GM21528 (cell line): Measurements from ENCODE around the gene MPDU1.

Experiments
- ATAC-seq: cut with Tn5 transposase; IDR thresholded peaks from one replicate; pipeline ENCODE4 v1.9.1; 2021; ENCODE audit warnings: mild to moderate bottlenecking, moderate library complexity; ENCODE audit not compliant: unreplicated experiment, low FRiP score

Gene MPDU1

GRCh38 chr17:7583253-7584109, at the start of gene MPDU1:
Gene MPDU1 (plus strand): TSS chr17:7583852. CDS start chr17:7583863, 11 bp downstream.
- ATAC-seq, result peak; percentile 68

GRCh38 chr17:7538050-7538449, 45.6 kb upstream of the MPDU1 start:
- no peak for ATAC-seq

DNA sequence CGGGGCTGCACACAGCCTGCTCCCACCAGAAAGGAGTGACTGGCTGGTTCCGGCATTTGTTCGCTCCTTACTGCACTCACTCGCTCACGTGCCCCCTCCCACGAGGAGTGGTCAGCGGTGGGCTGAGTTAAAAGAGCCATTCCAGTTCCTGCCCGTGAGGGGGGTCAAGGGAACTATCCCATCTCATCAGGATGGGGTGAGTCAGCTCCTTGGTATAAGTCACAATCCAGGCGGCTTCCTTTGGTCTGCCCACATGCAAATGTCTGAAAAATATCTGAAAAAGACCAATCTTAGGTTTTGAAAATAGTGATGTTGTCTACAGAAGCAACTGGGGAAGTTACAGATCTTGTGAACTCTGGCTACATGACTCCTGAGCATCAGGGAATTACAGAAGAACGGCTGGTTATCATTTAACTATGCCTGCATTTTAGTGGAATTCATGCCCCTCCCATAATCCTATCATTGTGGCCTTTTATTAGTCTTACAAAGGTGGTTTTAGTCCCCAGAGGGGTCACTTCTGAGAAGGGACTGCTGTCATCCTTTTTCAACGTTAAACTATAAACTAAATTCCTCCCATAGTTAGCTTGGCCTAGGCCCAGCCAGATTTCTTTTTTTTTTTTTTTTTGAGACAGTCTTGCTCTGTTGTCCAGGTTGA, 44.6 kb upstream of the MPDU1 start:
- ATAC-seq, result no peak

DNA sequence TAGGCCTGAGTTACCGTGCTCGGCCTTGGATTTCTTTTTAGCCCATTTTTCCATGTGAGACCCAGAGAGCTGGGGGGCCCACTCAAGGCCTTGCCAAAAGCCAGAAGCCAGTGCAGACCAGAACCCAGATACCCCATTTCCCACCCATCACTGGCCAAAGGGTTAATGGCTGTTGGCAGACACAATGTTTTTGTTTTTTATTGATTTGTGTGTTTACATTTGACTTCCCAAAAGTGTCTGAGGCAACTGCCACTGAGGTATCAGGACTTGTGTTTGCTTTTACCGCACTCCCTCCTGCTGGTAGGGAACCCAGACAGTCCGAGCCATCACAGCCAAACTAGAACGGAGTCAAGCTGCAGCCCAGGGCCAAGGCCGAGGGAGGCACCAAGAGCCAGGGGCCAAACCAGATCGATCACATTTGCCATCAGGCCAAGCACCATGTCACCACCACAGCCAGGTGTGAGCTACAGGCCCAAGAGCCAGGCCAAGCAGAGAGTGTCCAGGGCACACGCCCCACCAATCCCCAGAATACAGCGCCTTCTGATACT, 42.5 kb upstream of the MPDU1 start:
- ATAC-seq, result no peak

GRCh38 chr17:7544911-7545310, 38.7 kb upstream of the MPDU1 start:
- ATAC-seq, result no peak

GRCh38 chr17:7548585-7549400, 34.9 kb upstream of the MPDU1 start, which contains the start of gene TNFSF12:
Gene TNFSF12 (plus strand): TSS chr17:7549058. CDS start chr17:7549154, 96 bp downstream.
- no peak for ATAC-seq

GRCh38 chr17:7549401-7550055, 34.1 kb upstream of the MPDU1 start:
- ATAC-seq, result no peak

GRCh38 chr17:7550344-7550743, 33.3 kb upstream of the MPDU1 start:
- no peak for ATAC-seq

- ATAC-seq, result no peak
Measured at GRCh38 chr17:7551396-7551795, 32.3 kb upstream of the MPDU1 start.

DNA sequence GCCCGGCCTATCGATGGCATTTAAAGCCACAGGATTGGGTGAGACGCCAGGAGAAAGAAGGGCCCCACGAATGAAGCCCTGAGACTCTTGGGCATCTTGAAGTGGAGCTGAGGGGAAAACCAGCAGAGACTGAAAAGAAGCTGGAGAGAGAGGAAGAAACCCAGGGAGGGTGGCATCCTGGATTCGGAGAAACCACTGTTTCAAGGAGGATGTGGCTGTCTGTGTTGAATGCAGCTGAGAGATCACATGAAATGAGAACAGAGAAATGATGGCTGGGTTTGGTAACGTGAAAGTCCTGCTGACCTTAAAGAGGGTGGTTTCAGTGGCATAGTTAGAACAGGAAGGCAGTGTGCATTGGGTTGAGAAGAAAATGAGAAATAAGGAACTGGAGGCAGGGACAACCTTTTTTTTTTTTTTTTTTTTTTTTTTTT, 31.0 kb upstream of the MPDU1 start:
- no peak for ATAC-seq

- no peak for ATAC-seq
Measured at GRCh38 chr17:7553356-7553755, 30.3 kb upstream of the MPDU1 start.

DNA sequence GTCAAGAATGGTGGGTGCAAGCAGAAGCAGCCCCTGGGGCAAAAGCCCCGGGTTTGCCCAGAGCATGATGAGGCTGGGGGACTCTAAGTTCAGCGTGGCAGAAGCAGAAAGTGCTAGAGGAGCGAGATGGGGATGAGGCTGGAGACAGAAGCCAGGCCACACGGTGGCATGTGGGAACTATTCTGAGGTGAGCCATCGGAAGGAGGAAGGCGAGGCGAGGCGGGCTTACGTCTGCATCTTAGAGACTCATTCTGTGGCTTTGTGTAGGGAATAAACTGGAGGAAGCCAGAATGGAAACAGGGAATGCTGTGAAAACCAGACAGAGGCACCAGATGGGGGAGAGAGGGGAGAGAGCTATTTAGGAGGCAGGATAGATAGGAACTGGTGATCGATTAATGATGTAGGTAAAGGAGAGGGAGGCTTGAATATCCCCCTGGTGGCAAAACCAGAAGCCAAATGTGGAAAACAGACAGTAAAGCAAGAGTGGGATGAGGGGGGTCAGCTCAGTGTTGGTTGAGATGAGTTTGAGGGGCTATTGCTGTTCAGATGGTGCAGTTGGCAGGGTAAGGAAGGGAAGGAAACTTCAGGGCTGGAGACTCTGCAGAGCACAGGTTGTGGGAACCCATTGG, 28.2 kb upstream of the MPDU1 start:
- no peak for ATAC-seq

DNA sequence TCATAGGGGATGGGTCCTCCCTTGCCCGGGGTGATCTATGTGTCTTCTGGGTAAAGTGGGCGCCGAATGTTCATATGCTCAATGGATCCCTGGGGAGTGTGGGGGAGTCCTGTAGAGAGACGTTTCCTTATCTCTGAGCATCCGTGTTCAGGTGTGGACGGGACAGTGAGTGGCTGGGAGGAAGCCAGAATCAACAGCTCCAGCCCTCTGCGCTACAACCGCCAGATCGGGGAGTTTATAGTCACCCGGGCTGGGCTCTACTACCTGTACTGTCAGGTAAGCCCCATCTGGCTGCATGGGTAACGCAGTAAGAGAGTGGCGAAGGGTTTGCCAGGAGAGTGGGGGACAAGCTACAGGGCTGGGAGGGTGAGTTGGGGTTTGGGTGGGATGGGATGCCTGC, 27.0 kb upstream of the MPDU1 start:
- no peak for ATAC-seq

GRCh38 chr17:7557147-7557764, 26.4 kb upstream of the MPDU1 start:
- no peak for ATAC-seq

DNA sequence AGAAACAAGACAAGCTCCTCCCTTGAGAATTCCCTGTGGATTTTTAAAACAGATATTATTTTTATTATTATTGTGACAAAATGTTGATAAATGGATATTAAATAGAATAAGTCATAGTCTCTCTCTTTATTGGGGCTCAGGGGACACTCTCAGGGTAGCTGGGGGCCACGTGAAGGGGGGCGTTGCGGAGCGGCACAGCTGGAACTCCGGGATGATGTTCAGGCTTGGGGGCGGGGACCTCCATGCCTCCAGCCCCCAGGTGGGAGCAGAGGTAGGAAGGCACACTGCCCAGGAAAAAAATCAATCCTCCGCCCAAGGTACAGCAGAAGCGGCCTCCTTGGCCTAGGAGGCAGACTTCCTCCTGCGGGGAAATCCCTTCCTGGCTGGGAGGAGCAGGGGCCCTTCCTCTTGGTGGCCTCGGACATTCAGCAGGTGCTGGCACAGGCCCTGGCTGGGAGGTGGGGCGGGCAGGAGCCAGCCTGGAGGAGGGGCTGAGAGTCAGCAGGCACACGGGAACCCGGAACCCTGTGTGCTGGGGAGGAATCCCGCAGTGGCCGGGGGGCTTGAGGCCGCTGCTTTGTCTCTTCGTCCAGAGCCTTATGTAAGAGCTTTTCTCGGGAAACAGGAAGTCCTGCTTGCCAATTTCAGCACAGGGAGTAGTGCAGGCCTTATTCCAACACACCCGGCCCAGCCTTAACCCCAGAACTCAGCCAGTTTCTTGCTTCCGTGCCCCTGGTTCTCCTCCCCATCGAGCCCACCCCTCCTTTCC, 25.7 kb upstream of the MPDU1 start:
- ATAC-seq, result no peak

GRCh38 chr17:7558544-7559319, 24.9 kb upstream of the MPDU1 start, which contains the start of gene TNFSF13:
Gene TNFSF13 (plus strand): TSS chr17:7558750. CDS start chr17:7559040, 290 bp downstream.
- no peak for ATAC-seq

- no peak for ATAC-seq
Measured at GRCh38 chr17:7559320-7560171, 24.1 kb upstream of the MPDU1 start.
